Adrenal gland (tissue), 12 donors: ENCODE data around the gene PDE7B. TPM values are rescaled to one million over a fixed set of nuclear protein-coding genes. Genes with fewer than 3 reads are reported as not detected.

Source experiments
- DNase-seq, 7 donors: peaks; one replicate each; pipeline ENCODE4 v3.0.0-alpha.2; 2019 to 2020
- H3K27ac ChIP-seq, 5 donors: fragments of 200-600 bp; sonication (generic) in 4 of 5; 1 replicate in 3 of 5; 2 replicates in 2 of 5; pipeline versions ENCODE4 v1.5.1 to v1.8.0; 2016 to 2020; ENCODE audit warnings: mild to moderate bottlenecking in 1 of 5
- H3K27me3 ChIP-seq: fragments of 200-600 bp; 2 replicates; pipeline ENCODE4 v1.8.0; 2021
- H3K36me3 ChIP-seq, 2 donors: fragments of 200-600 bp; replicated peaks in 1 of 2; 1 replicate in 1 of 2; 2 replicates in 1 of 2; pipeline versions ENCODE4 v1.5.1 to v1.8.0; 2018 to 2022
- H3K4me1 ChIP-seq, 2 donors: fragments of 200-600 bp; replicated peaks in 1 of 2; 1 replicate in 1 of 2; 2 replicates in 1 of 2; pipeline versions ENCODE4 v1.5.1 to v1.8.0; 2018 to 2021
- H3K4me3 ChIP-seq, 4 donors: fragments of 200-600 bp; sonication (generic) in 3 of 4; one replicate each; pipeline ENCODE4 v1.5.1; 2016 to 2018
- H3K9me3 ChIP-seq, 3 donors: fragments of 200-600 bp; sonication (generic) in 1 of 3; replicated peaks in 1 of 3; 1 replicate in 2 of 3; 2 replicates in 1 of 3; pipeline versions ENCODE4 v1.5.1 to v1.8.0; 2016 to 2021
- POLR2A ChIP-seq, 2 donors: fragments of 450-650 bp; IDR thresholded peaks; one replicate each; pipeline ENCODE4 v1.6.1; 2017; ENCODE audit warnings: antibody characterized with exemption in 2 of 2, mild to moderate bottlenecking in 2 of 2, moderate library complexity in 1 of 2
- WGBS, 4 donors: extraction: QIAGEN DNeasy Blood & Tissue Kit in 2 of 4; methylation state at CpG; one replicate each; pipeline versions ENCODE4 v1.1.5 to v1.1.7; 2013 to 2017; 5-methylcytosine and 5-hydroxymethylcytosine counted together
- intact Hi-C, 2 donors: fragments of 100-400 bp; cut with DNase I; formaldehyde crosslinking; loops; one replicate each; pipeline versions ENCODE4 v1.14.1 to v1.15.0; 2022 to 2023
- polyA plus RNA-seq, 3 donors: library from polyadenylated mRNA; stranded (reverse); fragments of 200-250 nt in 2 of 3; fragments of 350-450 nt in 1 of 3; fragmentation: Illumina TruSeq in 1 of 3; extraction: RNeasy Lipid Tissue Mini Kit (QIAGEN cat#74804) in 1 of 3; gene quantifications; one replicate each; pipeline ENCODE4 v1.2.3, GENCODE V29; 2013 to 2014
- total RNA-seq, 9 donors: library from RNA; depleted of rRNA in 4 of 9; stranded (reverse); fragments of >200 nt in 4 of 9; fragments of 120-200 nt in 1 of 9; fragmentation: NEBNext Ultra II Directional in 1 of 9; extraction: Animal tissue kit (Norgen Biotek cat#: 25700) in 1 of 9; gene quantifications; one replicate each; pipeline versions ENCODE4 v1.1.0 to v1.2.4, GENCODE V29; 2013 to 2023
- TF ChIP-seq, protein P1 (sequence below), 6 experiments: fragments of 450-650 bp in 4 of 6; fragments of 200-600 bp in 2 of 6; sonication (generic) in 1 of 6; IDR thresholded peaks; 1 replicate in 5 of 6; 2 replicates in 1 of 6; pipeline versions ENCODE4 v1.5.1 to v1.8.0; 2016 to 2021; ENCODE audit warnings: antibody characterized with exemption in 6 of 6, mild to moderate bottlenecking in 2 of 6, moderate library complexity in 1 of 6
- donor health status: healthy with polysubstance abuse.
- donor health status: Bipolar disorder and iron deficiency.
- donor health status: DM: yes; HTN: yes; CAD: no.
- donor health status: DM: no; HTN: no; CAD: no.
- donor health status: DM: no; HTN: no; CAD: no.
- donor health status: DM: yes; HTN: yes; CAD: no.

Gene PDE7B
- total and polyA plus RNA-seq, 12 donors, result 1.3 to 11.5 (median 5.2) TPM

GRCh38 chr6:135817035-135817434, 34.5 kb upstream of the PDE7B start:
- Histone ChIP-seq H3K27ac (no peak overlapping the region), H3K27me3 (no peaks in the 10 kb centered on the region), H3K36me3 (no peaks in the 10 kb centered on the region), H3K4me3 (no peak overlapping the region), H3K9me3 (no peaks in the 10 kb centered on the region), H3K4me1 (no peaks in the 10 kb centered on the region)
- no peak for TF ChIP-seq POLR2A (IDR thresholded peaks at IDR 0.05)
- TF ChIP-seq, protein P1, sequence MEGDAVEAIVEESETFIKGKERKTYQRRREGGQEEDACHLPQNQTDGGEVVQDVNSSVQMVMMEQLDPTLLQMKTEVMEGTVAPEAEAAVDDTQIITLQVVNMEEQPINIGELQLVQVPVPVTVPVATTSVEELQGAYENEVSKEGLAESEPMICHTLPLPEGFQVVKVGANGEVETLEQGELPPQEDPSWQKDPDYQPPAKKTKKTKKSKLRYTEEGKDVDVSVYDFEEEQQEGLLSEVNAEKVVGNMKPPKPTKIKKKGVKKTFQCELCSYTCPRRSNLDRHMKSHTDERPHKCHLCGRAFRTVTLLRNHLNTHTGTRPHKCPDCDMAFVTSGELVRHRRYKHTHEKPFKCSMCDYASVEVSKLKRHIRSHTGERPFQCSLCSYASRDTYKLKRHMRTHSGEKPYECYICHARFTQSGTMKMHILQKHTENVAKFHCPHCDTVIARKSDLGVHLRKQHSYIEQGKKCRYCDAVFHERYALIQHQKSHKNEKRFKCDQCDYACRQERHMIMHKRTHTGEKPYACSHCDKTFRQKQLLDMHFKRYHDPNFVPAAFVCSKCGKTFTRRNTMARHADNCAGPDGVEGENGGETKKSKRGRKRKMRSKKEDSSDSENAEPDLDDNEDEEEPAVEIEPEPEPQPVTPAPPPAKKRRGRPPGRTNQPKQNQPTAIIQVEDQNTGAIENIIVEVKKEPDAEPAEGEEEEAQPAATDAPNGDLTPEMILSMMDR (IDR thresholded peaks at IDR 0.05), result no peak
- intact Hi-C loops, result no loop called here
- no peak for DNase-seq
- 82 to 95% (median 91%) methylated on average over 2 of the region's 2 CpGs for WGBS, 4 donors

DNA sequence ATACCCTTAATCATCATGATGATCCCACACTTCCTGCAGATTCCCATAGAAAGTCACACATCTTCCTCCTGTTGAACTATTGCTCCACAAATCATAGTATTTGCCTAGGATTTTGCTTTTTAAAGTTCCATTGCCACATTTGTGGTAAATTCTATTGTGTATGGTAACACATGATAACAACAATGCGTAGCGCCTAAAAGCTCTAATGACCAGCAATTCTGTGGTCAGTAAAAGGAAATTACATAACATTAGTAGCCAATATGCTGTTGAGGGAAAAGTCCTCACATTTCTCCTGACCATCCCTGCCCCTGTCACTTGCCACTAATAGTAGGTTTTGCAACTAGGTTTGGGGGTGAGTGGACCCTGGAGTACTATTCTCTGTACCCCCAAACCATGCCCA, 31.8 kb upstream of the PDE7B start:
- intact Hi-C loops, result no loop called here
- H3K27ac ChIP-seq, result no peak overlapping the region
- no peak for DNase-seq
- no peaks in the 10 kb centered on the region for H3K4me1 ChIP-seq
- H3K36me3 ChIP-seq, result no peaks in the 10 kb centered on the region
- no peaks in the 10 kb centered on the region for H3K9me3 ChIP-seq
- TF ChIP-seq, protein P1 (IDR thresholded peaks at IDR 0.05), result no peak
- TF ChIP-seq POLR2A (IDR thresholded peaks at IDR 0.05), result no peak
- 76 to 92% (median 86%) methylated on average over 2 of the region's 2 CpGs for WGBS, 4 donors
- no peak overlapping the region for H3K4me3 ChIP-seq
- no peaks in the 10 kb centered on the region for H3K27me3 ChIP-seq

- Histone ChIP-seq H3K27me3 (no peaks in the 10 kb centered on the region), H3K4me1 (no peaks in the 10 kb centered on the region), H3K27ac (no peak overlapping the region), H3K36me3 (no peaks in the 10 kb centered on the region), H3K9me3 (no peaks in the 10 kb centered on the region), H3K4me3 (no peak overlapping the region)
- no peak for DNase-seq
- WGBS, 4 donors, result 74 to 82% (median 78%) methylated on average over 6 of the region's 6 CpGs
- intact Hi-C loops, result no loop called here
- no peak for TF ChIP-seq POLR2A (IDR thresholded peaks at IDR 0.05)
- TF ChIP-seq, protein P1 (IDR thresholded peaks at IDR 0.05), result no peak
These were observed 31.2 kb upstream of the PDE7B start for GRCh38 chr6:135820340-135820739.

GRCh38 chr6:135823851-135824250, 27.6 kb upstream of the PDE7B start:
- Histone ChIP-seq H3K9me3 (no peaks in the 10 kb centered on the region), H3K27ac (no peak overlapping the region), H3K27me3 (no peaks in the 10 kb centered on the region), H3K4me3 (no peak overlapping the region), H3K36me3 (no peaks in the 10 kb centered on the region), H3K4me1 (no peaks in the 10 kb centered on the region)
- 88 to 89% (median 88%) methylated on average over 1 of the region's 1 CpG for WGBS, 4 donors
- no peak for TF ChIP-seq POLR2A (IDR thresholded peaks at IDR 0.05)
- TF ChIP-seq, protein P1 (IDR thresholded peaks at IDR 0.05), result no peak
- intact Hi-C loops, result no loop called here
- no peak for DNase-seq
